Measurements from ENCODE around the gene PDCL2.

DNA sequence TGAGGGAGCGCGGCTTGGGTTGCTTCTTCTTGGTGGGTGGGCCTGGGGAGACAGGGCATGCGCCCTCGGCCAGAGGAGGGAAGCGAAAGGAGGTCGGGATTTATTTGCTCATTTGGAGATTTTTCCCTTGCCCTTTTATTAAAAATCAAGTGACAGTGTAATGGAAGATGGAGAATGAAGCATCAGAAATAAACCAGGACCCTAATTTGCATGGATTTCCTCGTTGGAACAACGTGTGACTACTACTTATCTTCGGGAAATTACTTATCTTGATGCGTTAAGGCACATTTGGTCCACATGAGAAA is 44.6 kb downstream of the PDCL2 start:
- TF ChIP-seq POLR2A (IDR thresholded peaks at IDR 0.05) = no peak
- TF ChIP-seq, protein P1, sequence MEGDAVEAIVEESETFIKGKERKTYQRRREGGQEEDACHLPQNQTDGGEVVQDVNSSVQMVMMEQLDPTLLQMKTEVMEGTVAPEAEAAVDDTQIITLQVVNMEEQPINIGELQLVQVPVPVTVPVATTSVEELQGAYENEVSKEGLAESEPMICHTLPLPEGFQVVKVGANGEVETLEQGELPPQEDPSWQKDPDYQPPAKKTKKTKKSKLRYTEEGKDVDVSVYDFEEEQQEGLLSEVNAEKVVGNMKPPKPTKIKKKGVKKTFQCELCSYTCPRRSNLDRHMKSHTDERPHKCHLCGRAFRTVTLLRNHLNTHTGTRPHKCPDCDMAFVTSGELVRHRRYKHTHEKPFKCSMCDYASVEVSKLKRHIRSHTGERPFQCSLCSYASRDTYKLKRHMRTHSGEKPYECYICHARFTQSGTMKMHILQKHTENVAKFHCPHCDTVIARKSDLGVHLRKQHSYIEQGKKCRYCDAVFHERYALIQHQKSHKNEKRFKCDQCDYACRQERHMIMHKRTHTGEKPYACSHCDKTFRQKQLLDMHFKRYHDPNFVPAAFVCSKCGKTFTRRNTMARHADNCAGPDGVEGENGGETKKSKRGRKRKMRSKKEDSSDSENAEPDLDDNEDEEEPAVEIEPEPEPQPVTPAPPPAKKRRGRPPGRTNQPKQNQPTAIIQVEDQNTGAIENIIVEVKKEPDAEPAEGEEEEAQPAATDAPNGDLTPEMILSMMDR (IDR thresholded peaks at IDR 0.05) = no peak

All from Peyer's patch (tissue), 4 donors.